CD4-positive, alpha-beta T cell treated with Interleukin-21 for 1 hour (primary cell): ENCODE data around the gene FAIM2.
"Not testable (repeated sequence)": the region's sequence is repeated elsewhere in the genome, so short reads cannot be mapped to it uniquely, and the experiment has no call there.

Experiments used
- DNase-seq: peaks from one replicate; pipeline ENCODE4 v3.0.0-alpha.2; 2020

Gene FAIM2

DNA sequence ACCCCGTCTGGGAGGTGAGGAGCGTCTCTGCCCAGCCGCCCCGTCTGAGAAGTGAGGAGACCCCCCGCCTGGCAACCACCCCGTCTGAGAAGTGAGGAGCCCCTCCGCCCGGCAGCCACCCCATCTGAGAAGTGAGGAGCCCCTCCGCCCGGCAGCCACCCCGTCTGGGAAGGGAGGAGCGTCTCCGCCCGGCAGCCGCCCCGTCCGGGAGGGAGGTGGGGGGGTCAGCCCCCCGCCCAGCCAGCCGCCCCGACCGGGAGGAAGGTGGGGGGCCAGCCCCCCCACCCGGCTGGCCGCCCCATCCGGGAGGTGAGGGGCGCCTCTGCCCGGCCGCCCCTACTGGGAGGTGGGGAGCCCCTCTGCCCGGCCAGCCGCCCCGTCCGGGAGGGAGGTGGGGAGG is 42.8 kb downstream of the FAIM2 start:
- DNase-seq, result not testable (repeated sequence)

DNA sequence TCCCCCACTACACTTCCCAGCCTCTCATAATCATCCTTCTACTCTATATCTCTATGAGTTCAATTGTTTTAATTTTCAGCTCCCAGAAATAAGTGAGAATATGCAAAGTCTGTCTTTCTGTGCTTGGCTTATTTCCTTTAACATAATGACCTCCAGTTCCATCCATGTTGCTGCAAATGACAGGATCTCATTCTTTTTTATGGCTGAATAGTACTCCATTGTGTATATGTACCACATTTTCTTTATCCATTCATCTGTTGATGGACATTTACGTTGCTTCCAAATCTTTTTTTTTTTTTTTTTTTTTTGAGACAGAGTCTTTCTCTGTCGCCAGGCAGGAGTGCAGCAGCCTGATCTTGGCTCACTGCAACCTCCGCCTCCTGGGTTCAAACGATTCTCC is 47.8 kb downstream of the FAIM2 start:
- not testable (repeated sequence) for DNase-seq

DNA sequence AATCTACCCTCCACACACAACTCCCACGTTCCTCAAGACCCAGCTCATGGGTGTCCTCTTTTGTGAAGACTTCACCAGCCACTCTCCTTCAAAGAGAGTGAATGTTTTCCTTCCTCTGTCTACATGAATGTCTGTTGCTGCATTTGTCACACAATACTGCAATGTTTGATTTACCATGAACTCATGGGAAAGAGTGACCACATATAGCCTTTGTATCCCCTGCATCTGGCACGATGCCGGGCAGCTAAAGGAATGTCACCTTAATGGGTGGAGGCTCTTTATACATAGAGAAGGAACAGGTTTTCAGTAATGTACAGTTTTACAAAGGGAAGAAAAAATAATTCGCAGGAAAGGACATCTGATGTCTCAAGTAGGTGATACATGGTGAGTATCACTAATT is 48.7 kb downstream of the FAIM2 start:
- no peak for DNase-seq

DNA sequence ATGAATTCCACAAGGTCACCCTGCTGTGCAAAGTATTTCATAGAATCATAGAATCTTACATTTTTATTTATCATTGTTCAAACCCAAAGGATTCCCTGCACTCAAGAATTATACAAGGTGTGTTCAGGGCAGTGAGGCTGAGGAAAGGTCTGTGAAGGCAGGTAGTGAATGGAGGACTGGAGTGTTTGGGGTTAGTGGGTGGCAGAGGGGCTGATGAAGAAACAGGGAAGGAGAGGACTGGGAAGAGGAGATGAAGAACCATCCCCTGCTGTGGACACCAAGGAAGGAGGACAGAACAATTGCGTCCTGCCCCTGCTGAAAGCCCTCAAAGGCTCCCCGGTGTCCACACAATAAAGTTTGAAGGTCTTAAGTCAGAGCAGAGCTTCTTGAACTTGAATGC is 50.0 kb downstream of the FAIM2 start:
- no peak for DNase-seq

- DNase-seq, result no peak
Observed at GRCh38 chr12:49847161-49847560, 56.5 kb downstream of the FAIM2 start.

DNA sequence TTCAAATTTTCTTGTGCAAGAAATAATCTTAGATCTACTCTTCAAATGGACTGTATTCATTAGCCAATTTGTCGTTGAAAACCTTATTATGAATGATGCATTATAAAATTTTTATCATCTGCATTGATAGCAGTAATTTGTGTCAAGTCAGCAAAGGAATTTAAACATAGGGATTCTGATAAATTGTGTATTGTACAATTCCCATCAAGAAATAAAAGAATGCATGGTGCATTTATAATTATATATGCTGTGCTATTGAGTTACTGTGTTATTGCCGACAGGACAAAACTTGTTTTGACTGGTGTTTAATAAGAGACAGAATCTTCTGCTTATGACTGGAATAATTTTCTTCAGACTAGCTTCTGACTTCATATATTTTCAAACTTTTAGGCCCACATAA is 57.7 kb downstream of the FAIM2 start:
- no peak for DNase-seq

GRCh38 chr12:49843876-49844437 is 59.7 kb downstream of the FAIM2 start:
- no peak for DNase-seq

DNA sequence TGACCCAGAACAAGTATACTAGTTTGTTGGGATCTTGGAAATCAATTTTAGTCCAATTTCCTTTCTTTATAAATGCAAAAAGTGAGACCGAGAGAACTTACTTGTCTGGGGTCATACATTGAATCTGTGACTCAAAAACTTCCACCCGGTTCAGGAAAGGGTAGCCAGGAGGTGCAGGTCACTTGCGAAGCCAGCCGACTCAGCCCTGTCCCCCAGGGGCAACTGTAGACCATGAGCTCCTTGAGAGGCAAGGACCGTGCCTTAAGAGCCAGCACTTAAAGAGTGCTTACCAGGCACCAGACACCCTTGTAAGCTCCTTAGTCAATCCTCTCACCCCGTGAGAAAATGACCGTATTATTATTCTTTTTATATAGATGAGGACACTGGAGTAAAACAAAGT is 60.3 kb downstream of the FAIM2 start:
- DNase-seq, result no peak

DNA sequence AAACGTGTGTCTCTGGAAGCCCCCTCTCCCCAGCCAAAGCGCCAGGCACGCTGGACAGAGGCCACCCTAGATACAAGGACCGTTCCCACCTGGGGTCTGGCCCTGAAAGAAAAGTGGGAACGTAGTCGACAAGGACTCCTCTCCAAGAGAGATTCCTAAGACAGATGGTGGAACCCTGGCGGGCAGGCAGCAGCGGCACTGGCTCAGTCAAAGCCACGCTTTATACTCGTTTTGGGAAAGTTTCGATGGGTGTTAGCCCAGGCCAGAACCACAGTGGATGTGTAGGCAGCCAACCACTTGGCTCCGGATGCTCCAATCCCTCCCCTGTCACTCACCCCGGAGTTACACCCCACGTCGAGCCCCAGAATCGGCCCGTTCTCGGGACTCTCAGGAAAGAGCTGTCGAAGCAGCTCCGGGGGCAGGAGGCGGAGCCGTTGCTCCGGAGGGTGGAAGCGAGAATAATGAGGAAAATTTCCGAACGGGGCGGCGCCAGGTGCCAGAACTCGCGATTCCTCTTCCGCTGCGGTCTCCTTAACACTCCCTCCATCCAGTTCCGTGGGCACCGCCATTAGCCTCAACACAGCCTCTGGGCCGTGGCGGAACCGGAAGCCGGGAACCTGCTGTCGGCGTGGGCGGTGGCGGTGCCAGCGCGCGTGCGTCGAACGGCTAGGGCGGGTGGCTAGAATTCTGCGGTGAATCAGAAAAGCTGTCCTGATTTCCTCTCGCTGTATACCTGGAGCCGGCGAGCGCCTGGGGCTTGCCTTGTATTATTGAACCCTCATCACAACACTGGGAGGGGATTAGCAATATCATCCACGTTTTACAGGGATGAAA is 61.0 kb downstream of the FAIM2 start, which contains the start of gene BCDIN3D:
Gene BCDIN3D, minus strand, starts transcription at position 588 of the 834 bp plus-strand sequence. Its CDS starts 19 bp downstream, at position 569.
- DNase-seq, result peak; percentile 92

GRCh38 chr12:49838973-49839633 is 64.6 kb downstream of the FAIM2 start:
- DNase-seq, result peak; percentile 61

DNA sequence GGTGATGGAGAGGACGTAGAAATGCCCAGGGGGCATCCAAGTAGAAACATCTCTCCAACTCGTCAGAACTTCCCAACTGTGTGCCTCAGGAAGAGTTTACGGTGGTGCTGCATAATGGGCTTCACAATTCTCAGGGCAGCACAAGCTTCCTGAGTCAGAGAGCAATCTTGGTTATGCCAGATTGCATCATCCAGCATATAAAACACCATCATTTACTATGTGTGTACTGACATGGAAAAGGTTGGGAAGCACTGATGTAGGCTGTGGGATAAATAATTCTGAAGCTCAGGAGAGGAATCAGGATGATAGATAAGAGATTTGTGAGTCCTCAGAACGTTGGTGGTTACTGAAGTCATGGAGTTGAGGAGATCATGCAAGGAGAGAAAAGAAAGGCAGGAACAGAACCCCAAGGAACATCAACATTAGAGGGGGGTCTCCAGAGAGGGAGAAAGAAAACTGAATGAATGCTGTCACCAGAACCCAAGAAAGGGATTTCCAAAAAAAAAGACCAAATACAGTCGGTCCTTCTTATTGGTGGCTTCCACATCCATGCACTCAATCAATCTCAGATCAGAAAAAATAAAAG is 70.8 kb downstream of the FAIM2 start:
- DNase-seq, result no peak

DNA sequence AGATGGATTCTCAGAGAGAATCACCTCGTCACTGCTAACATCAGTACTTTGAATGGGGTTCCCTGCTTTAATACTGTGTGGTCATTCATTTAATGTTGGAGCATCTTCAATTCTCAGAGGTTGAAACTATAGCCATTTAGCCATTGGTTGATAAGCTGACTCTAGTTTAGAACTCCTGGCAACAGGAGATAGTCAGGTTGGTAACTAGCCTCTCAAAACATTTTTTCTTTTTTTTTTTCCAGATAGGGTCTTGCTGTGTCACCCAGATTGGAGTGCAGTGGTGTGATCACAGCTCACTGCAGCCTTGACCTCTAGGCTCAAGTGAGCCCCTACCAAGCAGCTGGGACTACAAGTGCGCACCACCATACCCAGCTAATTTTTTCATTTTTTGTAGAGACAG is 72.0 kb downstream of the FAIM2 start:
- no peak for DNase-seq

- DNase-seq, result peak; percentile 96
Observed at GRCh38 chr12:49828133-49829091, 75.3 kb downstream of the FAIM2 start, which contains the start of gene NCKAP5L. Gene NCKAP5L, minus strand, starts transcription at chr12:49828413. Its CDS starts 24,369 bp downstream, at chr12:49804044.

- DNase-seq, result peak; percentile 59
Observed at GRCh38 chr12:49827401-49828099, 76.2 kb downstream of the FAIM2 start.

DNA sequence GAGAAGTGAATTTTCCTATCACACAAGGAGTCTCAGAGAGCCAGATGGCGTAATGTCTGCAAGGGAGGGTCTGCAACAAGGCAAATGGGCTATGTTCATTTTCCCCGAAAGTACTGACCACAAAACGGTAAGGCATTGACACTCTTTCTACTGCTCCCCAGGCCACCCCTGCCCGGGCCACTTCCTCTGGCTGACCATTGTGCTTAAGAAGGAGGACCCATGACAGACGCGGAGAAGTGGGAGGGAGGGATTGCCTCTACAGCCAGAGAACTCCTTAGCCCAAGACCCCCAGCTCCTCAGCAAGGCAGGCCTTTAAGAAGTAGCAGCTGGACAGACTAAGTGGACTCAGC is 76.7 kb downstream of the FAIM2 start:
- no peak for DNase-seq

DNA sequence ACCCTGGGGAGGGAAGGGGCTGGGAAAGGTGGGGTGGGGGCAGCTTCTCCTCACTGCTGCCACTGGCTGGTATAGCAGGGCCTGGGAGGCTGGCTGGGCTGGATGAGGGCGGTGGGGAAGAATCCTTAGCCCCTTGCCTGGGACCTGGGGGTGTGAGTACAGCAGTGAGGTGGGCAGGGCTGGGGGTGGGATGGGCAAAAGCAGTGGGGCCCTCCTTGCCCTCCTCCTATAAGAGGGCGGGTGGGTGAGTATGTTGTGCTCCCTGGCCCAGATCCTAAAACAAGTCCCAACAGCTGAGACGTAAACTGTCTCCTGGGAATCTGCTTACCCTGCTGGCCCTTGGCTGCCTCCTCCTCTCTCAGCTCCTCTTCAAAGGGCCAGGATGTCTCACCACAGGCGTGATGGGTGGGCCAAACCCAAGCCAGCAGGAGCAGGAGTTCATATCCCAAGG is 77.7 kb downstream of the FAIM2 start:
- no peak for DNase-seq

GRCh38 chr12:49825360-49825970 is 78.2 kb downstream of the FAIM2 start:
- peak; percentile 5 for DNase-seq

DNA sequence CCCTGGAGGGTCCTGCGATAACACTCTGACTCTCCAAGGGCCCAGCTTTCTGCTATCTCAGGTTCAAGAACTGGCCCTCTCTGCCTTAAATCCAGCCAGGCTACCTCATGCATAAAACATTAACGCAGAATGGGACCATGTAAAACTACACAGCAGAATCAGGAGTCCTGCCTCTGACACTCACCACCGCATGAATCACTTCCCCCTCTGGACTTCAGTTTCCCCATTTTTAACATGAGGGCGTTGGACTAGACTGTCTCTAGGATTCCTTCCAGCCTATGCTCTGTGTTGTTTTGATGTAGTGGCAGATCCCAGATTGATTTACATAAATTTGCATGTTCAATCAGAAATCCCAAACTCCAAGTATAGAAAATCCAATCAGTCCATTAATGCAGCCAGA is 78.8 kb downstream of the FAIM2 start:
- DNase-seq, result peak; percentile 12

DNA sequence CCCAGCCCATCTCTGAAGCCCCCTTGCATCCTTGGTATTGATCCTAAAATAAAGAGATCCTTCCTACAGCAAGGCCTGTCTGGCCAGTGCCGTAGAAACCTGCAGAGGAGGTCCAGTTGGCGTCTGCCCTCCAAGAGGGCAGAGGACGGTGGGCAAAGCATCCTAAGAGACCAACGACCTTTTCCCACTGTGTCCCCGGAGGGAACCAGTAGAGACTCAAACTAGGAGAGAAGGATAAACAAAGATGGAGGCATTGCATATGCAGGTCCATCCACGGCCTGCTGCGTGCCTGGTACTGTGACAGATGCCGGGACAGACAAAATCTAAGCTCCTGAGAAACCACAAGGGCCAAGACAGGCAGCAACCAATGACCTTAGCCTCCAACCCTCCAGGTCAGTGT is 79.3 kb downstream of the FAIM2 start:
- no peak for DNase-seq

DNA sequence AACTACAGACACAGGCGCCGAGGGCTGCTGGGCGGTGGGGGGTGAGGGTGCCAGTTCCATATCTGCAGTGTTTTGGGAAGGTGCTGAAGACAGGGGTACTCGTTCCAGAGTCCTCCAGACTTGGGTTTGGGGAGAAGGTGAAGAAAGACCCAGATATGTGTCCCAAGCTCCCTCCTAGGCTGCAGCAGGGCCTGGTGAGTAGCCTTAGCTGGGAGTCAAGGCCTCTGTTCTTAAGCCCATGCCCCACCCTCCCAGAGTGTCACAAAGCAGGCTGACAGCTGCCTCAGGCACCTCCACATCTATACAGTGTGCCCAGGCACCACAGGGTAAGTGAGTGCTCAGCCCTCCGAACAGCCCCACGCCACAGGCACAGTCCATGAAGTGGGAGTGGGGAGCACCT is 79.7 kb downstream of the FAIM2 start:
- no peak for DNase-seq

- no peak for DNase-seq
Observed at GRCh38 chr12:49823350-49823749, 80.3 kb downstream of the FAIM2 start.
